A673 (cell line): ENCODE results near the gene CDKN2C.

ENCODE experiments used
- CTCF ChIP-seq: fragments of 300-800, 200-600 bp; sonication (generic); conservative IDR thresholded peaks from 2 replicates; pipeline ENCODE4 v1.5.1; 2017; ENCODE audit warnings: low read depth, mild to moderate bottlenecking, antibody characterized with exemption, low read length, moderate library complexity, mixed read lengths
- EZH2 ChIP-seq: fragments of 200-600 bp; sonication (generic); IDR thresholded peaks from 2 replicates; pipeline ENCODE4 v1.6.1; 2017; ENCODE audit warnings: borderline replicate concordance, low read depth, mild to moderate bottlenecking, mixed read lengths, antibody characterized with exemption, low read length; ENCODE audit not compliant: poor library complexity, severe bottlenecking

- TF ChIP-seq CTCF (no peak), EZH2 (no peak)
These were observed 7.6 kb downstream of the CDKN2C start for GRCh38 chr1:50977575-50978143.
